ENCODE data around the gene FILIP1. TPM values are rescaled to one million over a fixed set of nuclear protein-coding genes. Genes with fewer than 3 reads are reported as not detected.

Gene FILIP1
- total and polyA plus RNA-seq, 2 of the 8 experiments (the other 6 are each of a cell fraction or from before 2014, with no cell fraction given): 2.4 to 5.7 TPM

GRCh38 chr6:75299801-75300530 lies 193.6 kb downstream of the FILIP1 start:
- no peak overlapping the region for H3K56ac ChIP-seq (replicated peaks; ENCODE audit: insufficient read length, low read depth, low read length)
- H2BK120ac ChIP-seq (replicated peaks; ENCODE audit: low read depth, low read length): no peak overlapping the region
- peaks cover 2 to 6% (median 2%) of the 10 kb centered on the region in 4 experiments; a peak in 3 of 7 replicates for H3K4me1 ChIP-seq (replicated peaks in 1 of 4; ENCODE audit: control insufficient read depth in 3 of 4, insufficient read depth in 4 of 4, low read length in 3 of 4)
- no peak overlapping the region for H2AFZ ChIP-seq (ENCODE audit: low read length)
- no peak for DNase-seq (ENCODE audit: low read depth in 1 of 2, low spot score in 2 of 2)
- no peak overlapping the region for H3K4me3 ChIP-seq (ENCODE audit: extremely low read depth in 1 of 4, insufficient read depth in 2 of 4, low read depth in 3 of 4, low read length in 4 of 4)
- H3K36me3 ChIP-seq (ENCODE audit: control insufficient read depth in 2 of 4, insufficient read depth in 4 of 4, low read length in 3 of 4): no peaks in the 10 kb centered on the region
- H3K79me1 ChIP-seq (ENCODE audit: low read depth, low read length): no peaks in the 10 kb centered on the region
- ChIA-PET POLR2A (ENCODE audit: partially characterized antibody) (interaction anchor here (0.5 to 1.2 kb wide), 2 partner anchors 35 to 1511 kb away, joined by 3 to 4 read pairs; no protein-coding TSS in a partner anchor), CTCF (ENCODE audit: partially characterized antibody) (interaction anchor here (0.8 to 3.2 kb wide), 16 partner anchors 11 to 227 kb away, joined by 3 to 12 read pairs (median 4); no protein-coding TSS in a partner anchor)
- no peak for FAIRE-seq
- no peak overlapping the region for H2BK15ac ChIP-seq (ENCODE audit: low read length)
- H4K20me1 ChIP-seq (replicated peaks in 1 of 2; ENCODE audit: control insufficient read depth in 1 of 2, insufficient read depth in 2 of 2, low read length in 2 of 2): no peaks in the 10 kb centered on the region
- TF ChIP-seq RAD21 (IDR thresholded peaks at IDR 0.05 in 1 of 2, conservative IDR thresholded peaks at IDR 0.05 in 1 of 2; ENCODE audit: low read depth in 2 of 2, low read length in 2 of 2): peak in 1 of 2 experiments; percentile 17; a peak in 1 of 4 replicates
- TF ChIP-seq TBP (IDR thresholded peaks at IDR 0.05; ENCODE audit: low read depth, low read length): no peak
- no peaks in the 10 kb centered on the region for H3K9me3 ChIP-seq (ENCODE audit: insufficient read depth in 2 of 2, low read depth in 1 of 2, low read length in 1 of 2)
- H3K27ac ChIP-seq (ENCODE audit: low read depth, low read length): no peak overlapping the region
- H3K18ac ChIP-seq (ENCODE audit: extremely low read depth, low read length): no peak overlapping the region
- H3K23ac ChIP-seq (ENCODE audit: insufficient read length): no peak overlapping the region
- H3K9ac ChIP-seq (replicated peaks in 1 of 4; ENCODE audit: extremely low read depth in 1 of 4, low read depth in 3 of 4, low read length in 3 of 4): no peak overlapping the region
- no peaks in the 10 kb centered on the region for H3K23me2 ChIP-seq (ENCODE audit: low read depth, low read length)
- H2AK5ac ChIP-seq (ENCODE audit: low read depth, low read length): no peak overlapping the region
- no peaks in the 10 kb centered on the region for H3K79me2 ChIP-seq (ENCODE audit: control insufficient read depth in 1 of 2, insufficient read depth in 2 of 2, low read length in 2 of 2)
- no peak overlapping the region for H2BK12ac ChIP-seq (ENCODE audit: low read depth, low read length)
- 87% methylated on average over 2 of the region's 2 CpGs; no CpG with 5 or more reads in 1 of the 2 experiments for WGBS, 2 experiments (ENCODE audit: extremely low coverage in 1 of 2, insufficient coverage in 1 of 2, insufficient read length in 1 of 2, insufficient replicate concordance in 2 of 2, low coverage in 1 of 2, low lambda C conversion rate in 2 of 2, missing lambda C conversion rate in 1 of 2)
- no peak overlapping the region for H3K4ac ChIP-seq (replicated peaks; ENCODE audit: insufficient read length, low read depth, low read length)
- no peak overlapping the region for H2BK5ac ChIP-seq (ENCODE audit: low read depth, low read length)
- no peak overlapping the region for H3K14ac ChIP-seq (ENCODE audit: insufficient read length)
- H3K4me2 ChIP-seq (ENCODE audit: insufficient read depth in 1 of 2, low read depth in 2 of 2, low read length in 2 of 2): no peak overlapping the region
- H4K8ac ChIP-seq (ENCODE audit: extremely low read depth, insufficient read depth, low read length): no peak overlapping the region
- no peak overlapping the region for H2BK20ac ChIP-seq (ENCODE audit: low read length)
- H4K91ac ChIP-seq (replicated peaks; ENCODE audit: insufficient read length, low read length): no peak overlapping the region
- H3K27me3 ChIP-seq (replicated peaks in 1 of 4; ENCODE audit: control insufficient read depth in 3 of 4, extremely low read depth in 1 of 4, insufficient read depth in 3 of 4, low read length in 3 of 4): no peaks in the 10 kb centered on the region
- H4K5ac ChIP-seq (ENCODE audit: insufficient read length, low read depth, low read length): no peak overlapping the region

Measured in H1 (cell line).